Neuronal stem cell (in vitro differentiated cells): Measurements from ENCODE around the gene PKP4.

Source experiments
- DNase-seq: peaks from one replicate; pipeline ENCODE4 v3.0.0-alpha.2; 2013; ENCODE audit warnings: low spot score
- H2AFZ ChIP-seq: one replicate; pipeline ENCODE4 v1.6.1; 2013; ENCODE audit warnings: mild to moderate bottlenecking, low read length, inconsistent platforms
- H2AK5ac ChIP-seq: 2 replicates; pipeline ENCODE4 v1.6.1; 2013; ENCODE audit warnings: low read depth, mild to moderate bottlenecking, inconsistent platforms, low read length, moderate library complexity, mixed read lengths
- H2BK120ac ChIP-seq: 2 replicates; pipeline ENCODE4 v1.6.1; 2013; ENCODE audit warnings: low read depth, mild to moderate bottlenecking, inconsistent platforms, low read length, moderate library complexity, mixed read lengths
- H2BK12ac ChIP-seq: one replicate; pipeline ENCODE4 v1.6.1; 2013; ENCODE audit warnings: low read length, inconsistent platforms
- H2BK15ac ChIP-seq: 2 replicates; pipeline ENCODE4 v1.6.1; 2013; ENCODE audit warnings: mild to moderate bottlenecking, low read length, inconsistent platforms, mixed read lengths
- H2BK5ac ChIP-seq: one replicate; pipeline ENCODE4 v1.6.1; 2013; ENCODE audit warnings: inconsistent platforms, mild to moderate bottlenecking, low read length, moderate library complexity
- H3K14ac ChIP-seq: one replicate; pipeline ENCODE4 v1.6.1; 2013; ENCODE audit warnings: low read length, inconsistent platforms
- H3K18ac ChIP-seq: 2 replicates; pipeline ENCODE4 v1.6.1; 2013; ENCODE audit warnings: low read length, inconsistent platforms
- H3K23ac ChIP-seq: 2 replicates; pipeline ENCODE4 v1.6.1; 2013; ENCODE audit warnings: low read depth, mild to moderate bottlenecking, mixed read lengths, low read length, inconsistent platforms; ENCODE audit not compliant: poor library complexity
- H3K27ac ChIP-seq: replicated peaks from 3 replicates; pipeline ENCODE4 v1.5.1; 2013; ENCODE audit warnings: low read length, inconsistent platforms
- H3K27me3 ChIP-seq, 3 experiments: 2 replicates each; pipeline ENCODE4 v1.6.1; 2013; ENCODE audit warnings: low read length in 3 of 3, mild to moderate bottlenecking in 2 of 3, inconsistent platforms in 1 of 3, low read depth in 1 of 3, mixed read lengths in 1 of 3, moderate library complexity in 1 of 3; ENCODE audit not compliant: control insufficient read depth in 3 of 3, insufficient read depth in 3 of 3
- H3K36me3 ChIP-seq, 2 donors: replicated peaks in 1 of 2; 2 replicates each; pipeline ENCODE4 v1.6.1; 2013; ENCODE audit warnings: low read length in 2 of 2; ENCODE audit not compliant: control insufficient read depth in 2 of 2, insufficient read depth in 2 of 2
- H3K4ac ChIP-seq: 2 replicates; pipeline ENCODE4 v1.6.1; 2013; ENCODE audit warnings: inconsistent platforms, mild to moderate bottlenecking, low read length, moderate library complexity
- H3K4me1 ChIP-seq, 2 donors: 1 replicate in 1 of 2; 2 replicates in 1 of 2; pipeline ENCODE4 v1.6.1; 2013; ENCODE audit warnings: low read length in 2 of 2, low read depth in 1 of 2; ENCODE audit not compliant: control insufficient read depth in 2 of 2, insufficient read depth in 1 of 2
- H3K4me2 ChIP-seq: one replicate; pipeline ENCODE4 v1.6.1; 2013; ENCODE audit warnings: mild to moderate bottlenecking, low read length, inconsistent platforms; ENCODE audit not compliant: insufficient read depth, poor library complexity, severe bottlenecking
- H3K4me3 ChIP-seq, 2 donors: 2 replicates each; pipeline ENCODE4 v1.5.1; 2013; ENCODE audit warnings: low read length in 2 of 2, mild to moderate bottlenecking in 2 of 2, inconsistent platforms in 1 of 2, moderate library complexity in 1 of 2
- H3K79me1 ChIP-seq: one replicate; pipeline ENCODE4 v1.6.1; 2013; ENCODE audit warnings: low read depth, mild to moderate bottlenecking, inconsistent platforms, low read length, moderate library complexity
- H3K9ac ChIP-seq: one replicate; pipeline ENCODE4 v1.6.1; 2013; ENCODE audit warnings: mild to moderate bottlenecking, low read depth, low read length, inconsistent platforms; ENCODE audit not compliant: poor library complexity
- H3K9me3 ChIP-seq, 2 donors: replicated peaks in 1 of 2; 2 replicates each; pipeline versions ENCODE3 to v1.6.1; 2013; ENCODE audit warnings: low read length in 2 of 2, mild to moderate bottlenecking in 2 of 2, inconsistent platforms in 1 of 2, low read depth in 1 of 2, mixed read lengths in 1 of 2, moderate library complexity in 1 of 2; ENCODE audit not compliant: control insufficient read depth in 2 of 2, insufficient read depth in 1 of 2
- H4K8ac ChIP-seq: one replicate; pipeline ENCODE4 v1.6.1; 2013; ENCODE audit warnings: low read depth, mild to moderate bottlenecking, inconsistent platforms, low read length, moderate library complexity
- H4K91ac ChIP-seq: one replicate; pipeline ENCODE4 v1.6.1; 2013; ENCODE audit warnings: low read length, low read depth, mild to moderate bottlenecking, inconsistent platforms; ENCODE audit not compliant: poor library complexity
- WGBS, 2 donors: extraction: QIAGEN DNeasy Blood & Tissue Kit; methylation state at CpG; one replicate each; pipeline ENCODE4 v1.1.7; 2013; ENCODE audit warnings: missing lambda C conversion rate in 2 of 2, mixed read lengths in 1 of 2; ENCODE audit not compliant: insufficient read length in 2 of 2, insufficient replicate concordance in 1 of 2; ENCODE audit errors: extremely low coverage in 2 of 2; 5-methylcytosine and 5-hydroxymethylcytosine counted together

PKP4 gene

GRCh38 chr2:158723921-158724802, 267.4 kb downstream of the PKP4 start:
- Histone ChIP-seq H3K4me2 (no peak overlapping the region), H2BK12ac (no peak overlapping the region), H2BK15ac (no peak overlapping the region), H3K18ac (peak overlapping the region; percentile 11), H3K23ac (no peak overlapping the region), H3K4ac (no peak overlapping the region), H2AFZ (no peak overlapping the region), H2AK5ac (no peak overlapping the region), H3K14ac (no peak overlapping the region), H3K4me3 (no peak overlapping the region), H2BK120ac (no peak overlapping the region), H3K4me1 (peaks cover 0 to 6% of the 10 kb centered on the region in 2 donors), H4K91ac (no peak overlapping the region), H3K27ac (no peak overlapping the region), H3K27me3 (no peaks in the 10 kb centered on the region), H3K79me1 (no peaks in the 10 kb centered on the region), H3K9ac (no peak overlapping the region), H4K8ac (no peak overlapping the region), H3K36me3 (no peaks in the 10 kb centered on the region), H3K9me3 (no peaks in the 10 kb centered on the region), H2BK5ac (no peak overlapping the region)
- no CpG with 5 or more reads among the region's 12 CpGs for WGBS, 2 donors
- DNase-seq: no peak

GRCh38 chr2:158724803-158725381, 268.1 kb downstream of the PKP4 start:
- Histone ChIP-seq H3K79me1 (no peaks in the 10 kb centered on the region), H3K4ac (no peak overlapping the region)
- no CpG with 5 or more reads among the region's 8 CpGs for WGBS, 2 donors

GRCh38 chr2:158725441-158725891, 268.7 kb downstream of the PKP4 start:
- Histone ChIP-seq H2BK120ac (no peak overlapping the region), H3K18ac (peak overlapping the region; percentile 20), H2BK12ac (no peak overlapping the region), H3K14ac (no peak overlapping the region), H3K79me1 (no peaks in the 10 kb centered on the region), H2AFZ (peak overlapping the region; percentile 5), H3K9ac (no peak overlapping the region), H3K27ac (no peak overlapping the region), H3K4ac (no peak overlapping the region), H3K27me3 (peaks cover 0 to under 1% (median 0%) of the 10 kb centered on the region in 3 experiments), H3K23ac (no peak overlapping the region), H3K4me2 (no peak overlapping the region), H3K9me3 (no peaks in the 10 kb centered on the region), H2AK5ac (no peak overlapping the region), H2BK15ac (no peak overlapping the region), H2BK5ac (no peak overlapping the region), H3K4me1 (peaks cover 0 to 6% of the 10 kb centered on the region in 2 donors), H4K8ac (no peak overlapping the region), H4K91ac (no peak overlapping the region), H3K4me3 (no peak overlapping the region), H3K36me3 (no peaks in the 10 kb centered on the region)
- WGBS, 2 donors: no CpG with 5 or more reads among the region's 7 CpGs
- DNase-seq: no peak

More at GRCh38 chr2:158724803-158725381, 268.1 kb downstream of the PKP4 start:
- H3K4me1 ChIP-seq: peaks cover 0 to 6% of the 10 kb centered on the region in 2 donors
- no peak overlapping the region for H2AFZ ChIP-seq
- no peaks in the 10 kb centered on the region for H3K27me3 ChIP-seq
- H4K8ac ChIP-seq: no peak overlapping the region
- no peak overlapping the region for H3K4me2 ChIP-seq
- no peak overlapping the region for H2AK5ac ChIP-seq
- no peaks in the 10 kb centered on the region for H3K36me3 ChIP-seq
- no peak overlapping the region for H3K4me3 ChIP-seq
- H2BK15ac ChIP-seq: no peak overlapping the region
- H2BK5ac ChIP-seq: no peak overlapping the region
- H4K91ac ChIP-seq: no peak overlapping the region
- H3K23ac ChIP-seq: no peak overlapping the region
- DNase-seq: no peak
- no peak overlapping the region for H3K9ac ChIP-seq
- H3K18ac ChIP-seq: peak overlapping the region; percentile 11
- H2BK120ac ChIP-seq: no peak overlapping the region
- no peak overlapping the region for H3K27ac ChIP-seq
- H2BK12ac ChIP-seq: no peak overlapping the region
- H3K9me3 ChIP-seq: no peaks in the 10 kb centered on the region
- no peak overlapping the region for H3K14ac ChIP-seq

GRCh38 chr2:158726911-158727592, 270.3 kb downstream of the PKP4 start:
- Histone ChIP-seq H2AK5ac (no peak overlapping the region), H2BK120ac (no peak overlapping the region), H3K79me1 (no peaks in the 10 kb centered on the region), H3K27ac (no peak overlapping the region), H3K4ac (no peak overlapping the region), H2BK5ac (no peak overlapping the region), H3K36me3 (no peaks in the 10 kb centered on the region), H3K18ac (no peak overlapping the region), H3K27me3 (peaks cover 0 to 8% (median 0%) of the 10 kb centered on the region in 3 experiments), H3K9me3 (no peaks in the 10 kb centered on the region), H2BK15ac (no peak overlapping the region), H3K9ac (no peak overlapping the region), H3K4me3 (no peak overlapping the region), H3K14ac (no peak overlapping the region), H3K4me1 (peaks cover 0 to 6% of the 10 kb centered on the region in 2 donors), H3K23ac (no peak overlapping the region), H2BK12ac (no peak overlapping the region), H4K8ac (no peak overlapping the region), H2AFZ (peak overlapping the region; percentile 28), H4K91ac (no peak overlapping the region), H3K4me2 (no peak overlapping the region)
- no peak for DNase-seq
- no CpG with 5 or more reads among the region's 8 CpGs for WGBS, 2 donors
